Liver (tissue), 9 donors: ENCODE data around the gene CYP4F22. TPM values are rescaled to one million over a fixed set of nuclear protein-coding genes. Genes with fewer than 3 reads are reported as not detected.

ENCODE experiments used
- DNase-seq: peaks from one replicate; pipeline ENCODE4 v3.0.0-alpha.2; 2017; ENCODE audit warnings: low spot score
- H3K27ac ChIP-seq, 2 donors: one replicate each; pipeline ENCODE4 v1.7.0; 2013; ENCODE audit warnings: inconsistent platforms in 2 of 2, low read length in 2 of 2, control low read depth in 1 of 2, low read depth in 1 of 2, mild to moderate bottlenecking in 1 of 2
- H3K27me3 ChIP-seq, 4 donors: one replicate each; pipeline versions ENCODE4 v1.6.1 to v1.7.0; 2013; ENCODE audit warnings: low read length in 3 of 4, inconsistent platforms in 1 of 4, mild to moderate bottlenecking in 1 of 4, moderate library complexity in 1 of 4; ENCODE audit not compliant: control insufficient read depth in 4 of 4, insufficient read depth in 4 of 4
- H3K36me3 ChIP-seq, 4 donors: one replicate each; pipeline versions ENCODE4 v1.6.1 to v1.7.0; 2013; ENCODE audit warnings: low read length in 3 of 4, mild to moderate bottlenecking in 3 of 4, low read depth in 1 of 4, moderate library complexity in 1 of 4; ENCODE audit not compliant: control insufficient read depth in 4 of 4, insufficient read depth in 3 of 4
- H3K4me1 ChIP-seq, 4 donors: one replicate each; pipeline versions ENCODE4 v1.6.1 to v1.7.0; 2013; ENCODE audit warnings: low read length in 3 of 4, mild to moderate bottlenecking in 3 of 4, moderate library complexity in 1 of 4; ENCODE audit not compliant: control insufficient read depth in 4 of 4, insufficient read depth in 4 of 4
- H3K4me3 ChIP-seq, 3 donors: one replicate each; pipeline versions ENCODE4 v1.6.1 to v1.7.0; 2013; ENCODE audit warnings: low read length in 3 of 3, control low read depth in 1 of 3, low read depth in 1 of 3, mild to moderate bottlenecking in 1 of 3
- H3K9ac ChIP-seq, 2 donors: one replicate each; pipeline ENCODE4 v1.7.0; 2013; ENCODE audit warnings: low read length in 2 of 2, mild to moderate bottlenecking in 2 of 2, moderate library complexity in 2 of 2, control low read depth in 1 of 2, low read depth in 1 of 2
- H3K9me3 ChIP-seq, 4 donors: one replicate each; pipeline versions ENCODE4 v1.6.1 to v1.7.0; 2013; ENCODE audit warnings: low read length in 3 of 4; ENCODE audit not compliant: control insufficient read depth in 4 of 4
- ATF3 ChIP-seq: IDR thresholded peaks from 2 replicates; pipeline ENCODE4 v1.6.1; 2016; ENCODE audit warnings: antibody characterized with exemption
- EGR1 ChIP-seq, 2 donors: IDR thresholded peaks; 2 replicates each; pipeline ENCODE4 v1.6.1; 2016 to 2018; ENCODE audit warnings: antibody characterized with exemption in 2 of 2, low read depth in 2 of 2
- FOXA1 ChIP-seq: IDR thresholded peaks from 2 replicates; pipeline ENCODE4 v1.6.1; 2016; ENCODE audit warnings: antibody characterized with exemption
- FOXA2 ChIP-seq: IDR thresholded peaks from 2 replicates; pipeline ENCODE4 v1.6.1; 2016; ENCODE audit warnings: antibody characterized with exemption
- GABPA ChIP-seq, 2 donors: IDR thresholded peaks in 1 of 2; conservative IDR thresholded peaks in 1 of 2; 2 replicates each; pipeline ENCODE4 v1.6.1; 2016; ENCODE audit warnings: antibody characterized with exemption in 2 of 2, mild to moderate bottlenecking in 1 of 2, moderate library complexity in 1 of 2
- HNF4A ChIP-seq, 2 donors: conservative IDR thresholded peaks; 2 replicates each; pipeline ENCODE4 v1.6.1; 2016; ENCODE audit warnings: antibody characterized with exemption in 2 of 2, mild to moderate bottlenecking in 2 of 2
- RAD21 ChIP-seq, 2 donors: IDR thresholded peaks; 2 replicates each; pipeline ENCODE4 v1.6.1; 2016; ENCODE audit warnings: antibody characterized with exemption in 2 of 2, mild to moderate bottlenecking in 2 of 2
- RXRA ChIP-seq, 2 donors: IDR thresholded peaks; 2 replicates each; pipeline ENCODE4 v1.6.1; 2017 to 2018; ENCODE audit warnings: antibody characterized with exemption in 2 of 2, mild to moderate bottlenecking in 1 of 2
- TAF1 ChIP-seq: conservative IDR thresholded peaks from 2 replicates; pipeline ENCODE4 v1.6.1; 2016; ENCODE audit warnings: antibody characterized with exemption, mild to moderate bottlenecking
- YY1 ChIP-seq: IDR thresholded peaks from 2 replicates; pipeline ENCODE4 v1.6.1; 2016; ENCODE audit warnings: antibody characterized with exemption, mild to moderate bottlenecking
- ZBTB33 ChIP-seq: IDR thresholded peaks from 2 replicates; pipeline ENCODE4 v1.6.1; 2016; ENCODE audit warnings: antibody characterized with exemption
- WGBS: extraction: QIAGEN DNeasy Blood & Tissue Kit; methylation state at CpG from one replicate; pipeline ENCODE4 v1.1.7; 2013; 5-methylcytosine and 5-hydroxymethylcytosine counted together
- polyA plus RNA-seq, 2 donors: library from polyadenylated mRNA; stranded (reverse) in 1 of 2; unstranded in 1 of 2; fragments of 200-250 nt in 1 of 2; fragments of >200 nt in 1 of 2; fragmentation: Nextera tagmentation in 1 of 2; extraction: Ambion mirVana in 1 of 2; gene quantifications; one replicate each; pipeline versions ENCODE4 v1.2.1 to v1.2.3, GENCODE V29; 2013 to 2015
- total RNA-seq, 2 donors: library from RNA; depleted of rRNA; stranded (reverse); fragments of >200 nt; gene quantifications; one replicate each; pipeline ENCODE4 v1.2.3, GENCODE V29; 2014
- TF ChIP-seq, protein P1 (sequence below): fragments of 150-350 bp; IDR thresholded peaks from 2 replicates; pipeline ENCODE4 v1.5.1; 2017; ENCODE audit warnings: improper control_type of control experiment, low read depth, low read length; ENCODE audit not compliant: missing input control
- TF ChIP-seq, protein P2 (sequence below): IDR thresholded peaks from 2 replicates; pipeline ENCODE4 v1.6.1; 2016; ENCODE audit warnings: antibody characterized with exemption
- donor health status: healthy.
- donor health status: healthy.
- donor health status: healthy.
- donor health status: healthy.
- donor health status: healthy.

The CYP4F22 gene
- total and polyA plus RNA-seq, 4 donors: 0.42 to 3.9 (median 1.9) TPM

DNA sequence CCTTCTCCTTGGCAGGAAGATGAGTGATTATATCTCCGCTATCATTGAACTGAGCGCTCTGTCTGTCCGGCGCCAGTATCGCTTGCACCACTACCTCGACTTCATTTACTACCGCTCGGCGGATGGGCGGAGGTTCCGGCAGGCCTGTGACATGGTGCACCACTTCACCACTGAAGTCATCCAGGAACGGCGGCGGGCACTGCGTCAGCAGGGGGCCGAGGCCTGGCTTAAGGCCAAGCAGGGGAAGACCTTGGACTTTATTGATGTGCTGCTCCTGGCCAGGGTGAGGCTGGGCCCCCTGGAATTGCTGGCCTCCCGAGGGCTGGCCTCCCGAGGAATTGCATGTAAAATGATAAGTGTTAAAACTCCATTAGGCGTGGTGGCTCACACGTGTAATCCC lies 32.1 kb downstream of the CYP4F22 start (continued):
- TF ChIP-seq, protein P1, sequence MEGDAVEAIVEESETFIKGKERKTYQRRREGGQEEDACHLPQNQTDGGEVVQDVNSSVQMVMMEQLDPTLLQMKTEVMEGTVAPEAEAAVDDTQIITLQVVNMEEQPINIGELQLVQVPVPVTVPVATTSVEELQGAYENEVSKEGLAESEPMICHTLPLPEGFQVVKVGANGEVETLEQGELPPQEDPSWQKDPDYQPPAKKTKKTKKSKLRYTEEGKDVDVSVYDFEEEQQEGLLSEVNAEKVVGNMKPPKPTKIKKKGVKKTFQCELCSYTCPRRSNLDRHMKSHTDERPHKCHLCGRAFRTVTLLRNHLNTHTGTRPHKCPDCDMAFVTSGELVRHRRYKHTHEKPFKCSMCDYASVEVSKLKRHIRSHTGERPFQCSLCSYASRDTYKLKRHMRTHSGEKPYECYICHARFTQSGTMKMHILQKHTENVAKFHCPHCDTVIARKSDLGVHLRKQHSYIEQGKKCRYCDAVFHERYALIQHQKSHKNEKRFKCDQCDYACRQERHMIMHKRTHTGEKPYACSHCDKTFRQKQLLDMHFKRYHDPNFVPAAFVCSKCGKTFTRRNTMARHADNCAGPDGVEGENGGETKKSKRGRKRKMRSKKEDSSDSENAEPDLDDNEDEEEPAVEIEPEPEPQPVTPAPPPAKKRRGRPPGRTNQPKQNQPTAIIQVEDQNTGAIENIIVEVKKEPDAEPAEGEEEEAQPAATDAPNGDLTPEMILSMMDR: no peak
- TF ChIP-seq RAD21 (IDR thresholded peaks at IDR 0.05) (peak; percentile 26 to 67), TAF1 (no peak)

- Histone ChIP-seq H3K27me3 (no peaks in the 10 kb centered on the region), H3K4me3 (no peak overlapping the region), H3K9me3 (no peaks in the 10 kb centered on the region), H3K36me3 (no peaks in the 10 kb centered on the region), H3K27ac (no peak overlapping the region), H3K9ac (no peak overlapping the region), H3K4me1 (peaks cover 0 to 12% (median 5%) of the 10 kb centered on the region in 4 donors)
- TF ChIP-seq, protein P2, sequence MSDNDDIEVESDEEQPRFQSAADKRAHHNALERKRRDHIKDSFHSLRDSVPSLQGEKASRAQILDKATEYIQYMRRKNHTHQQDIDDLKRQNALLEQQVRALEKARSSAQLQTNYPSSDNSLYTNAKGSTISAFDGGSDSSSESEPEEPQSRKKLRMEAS: no peak
- TF ChIP-seq, protein P1: no peak
- TF ChIP-seq ATF3: no peak
- DNase-seq: no peak
Observed at GRCh38 chr19:15544283-15544682, 36.0 kb downstream of the CYP4F22 start.

GRCh38 chr19:15544970-15545369 lies 36.6 kb downstream of the CYP4F22 start:
- WGBS: 92% methylated on average over 1 of the region's 1 CpG
- H3K27ac ChIP-seq: no peak overlapping the region

GRCh38 chr19:15548648-15549047 lies 40.3 kb downstream of the CYP4F22 start:
- Histone ChIP-seq H3K4me1 (peaks cover 0 to 6% (median 4%) of the 10 kb centered on the region in 4 donors), H3K36me3 (no peaks in the 10 kb centered on the region), H3K27me3 (no peaks in the 10 kb centered on the region), H3K9ac (no peak overlapping the region), H3K27ac (no peak overlapping the region), H3K9me3 (no peaks in the 10 kb centered on the region), H3K4me3 (no peak overlapping the region)
- DNase-seq: no peak
- 94% methylated on average over 2 of the region's 2 CpGs for WGBS
- TF ChIP-seq RXRA (IDR thresholded peaks at IDR 0.05) (no peak), RAD21 (IDR thresholded peaks at IDR 0.05) (no peak), ZBTB33 (no peak), EGR1 (IDR thresholded peaks at IDR 0.05; ENCODE audit: low read depth in 2 of 2) (no peak), GABPA (IDR thresholded peaks at IDR 0.05 in 1 of 2, conservative IDR thresholded peaks at IDR 0.05 in 1 of 2) (no peak), FOXA2 (no peak), ATF3 (no peak), YY1 (no peak), FOXA1 (no peak), HNF4A (conservative IDR thresholded peaks at IDR 0.05) (no peak)
- TF ChIP-seq, protein P1: no peak

More at GRCh38 chr19:15544970-15545369, 36.6 kb downstream of the CYP4F22 start:
- DNase-seq: no peak
- no peak overlapping the region for H3K9ac ChIP-seq
- H3K27me3 ChIP-seq: no peaks in the 10 kb centered on the region
- no peak for TF ChIP-seq YY1
- H3K4me1 ChIP-seq: peaks cover 0 to 11% (median 5%) of the 10 kb centered on the region in 4 donors
- no peak overlapping the region for H3K4me3 ChIP-seq
- no peaks in the 10 kb centered on the region for H3K36me3 ChIP-seq
- no peaks in the 10 kb centered on the region for H3K9me3 ChIP-seq
